K562 (cell line): ENCODE measurements around the gene TTLL8. TPM values are rescaled to one million over a fixed set of nuclear protein-coding genes. Genes with fewer than 3 reads are reported as not detected.

Experiments used
- CHD7 ChIP-seq: fragments of 200-600 bp; sonication (generic); IDR thresholded peaks from one replicate; pipeline ENCODE4 v1.6.1; 2012; ENCODE audit warnings: mild to moderate bottlenecking, low read depth, low read length, inconsistent platforms
- CLOCK ChIP-seq: fragments of 250-450 bp; sonication (Bioruptor Pico); IDR thresholded peaks from 2 replicates; pipeline ENCODE4 v1.4.0; 2020; ENCODE audit warnings: mild to moderate bottlenecking, moderate library complexity, borderline replicate concordance
- ELK1 ChIP-seq: sonication (generic); formaldehyde crosslinking; IDR thresholded peaks from 2 replicates; pipeline ENCODE4 v1.8.1; 2022; ENCODE audit warnings: missing genetic modification reagents
- MLLT1 ChIP-seq, 2 experiments: fragments of 450-650 bp; IDR thresholded peaks; 2 replicates each; pipeline ENCODE4 v1.6.1; 2016
- PHF21A ChIP-seq: fragments of 450-650 bp; IDR thresholded peaks from 2 replicates; pipeline ENCODE4 v1.6.1; 2017; ENCODE audit warnings: low read depth, borderline replicate concordance
- RNF219 ChIP-seq: fragments of 250-450 bp; sonication (Bioruptor Pico); IDR thresholded peaks from 2 replicates; pipeline ENCODE4 v1.5.0; 2022; ENCODE audit warnings: mild to moderate bottlenecking
- polyA plus RNA-seq, 8 experiments: library from polyadenylated mRNA; depleted of rRNA in 4 of 8; stranded (reverse) in 5 of 8; unstranded in 3 of 8; fragments of >200 nt; fragmentation: Nextera tagmentation in 2 of 8; fragmentation: Illumina TruSeq in 1 of 8; extraction: Ambion mirVana in 2 of 8; extraction: Trizol in 1 of 8; gene quantifications; 2 replicates each; pipeline versions ENCODE4 v1.2.1 to v1.2.3, GENCODE V29; 2011 to 2014; ENCODE audit warnings: inconsistent platforms in 1 of 8, missing spikeins in 1 of 8
- total RNA-seq, 7 experiments: library from RNA; depleted of rRNA in 6 of 7; stranded (reverse); fragments of >200 nt in 6 of 7; fragmentation: Illumina TruSeq in 2 of 7; extraction: Trizol in 2 of 7; gene quantifications; 2 replicates each; pipeline versions ENCODE4 v1.2.1 to v1.2.3, GENCODE V29; 2011 to 2021; ENCODE audit warnings: low replicate concordance in 1 of 7

Gene TTLL8
- total and polyA plus RNA-seq, 9 of the 15 experiments (the other 6 are each of a cell fraction or from before 2014, with no cell fraction given): not detected

GRCh38 chr22:49970528-49971231, 87.4 kb downstream of the TTLL8 start (continued):
- TF ChIP-seq ELK1 (CRISPR knock-in tag) (no peak), CHD7 (no peak), CLOCK (CRISPR knock-in tag) (no peak), MLLT1 (IDR thresholded peaks at IDR 0.05) (no peak), PHF21A (no peak), RNF219 (no peak)
